Neuronal stem cell (in vitro differentiated cells): ENCODE data around the gene RTN4RL2.

Experiments used
- DNase-seq: peaks from one replicate; pipeline ENCODE4 v3.0.0-alpha.2; 2013; ENCODE audit warnings: low spot score
- H2AFZ ChIP-seq: one replicate; pipeline ENCODE4 v1.6.1; 2013; ENCODE audit warnings: mild to moderate bottlenecking, low read length, inconsistent platforms
- H2AK5ac ChIP-seq: 2 replicates; pipeline ENCODE4 v1.6.1; 2013; ENCODE audit warnings: low read depth, mild to moderate bottlenecking, inconsistent platforms, low read length, moderate library complexity, mixed read lengths
- H2BK120ac ChIP-seq: 2 replicates; pipeline ENCODE4 v1.6.1; 2013; ENCODE audit warnings: low read depth, mild to moderate bottlenecking, inconsistent platforms, low read length, moderate library complexity, mixed read lengths
- H2BK12ac ChIP-seq: one replicate; pipeline ENCODE4 v1.6.1; 2013; ENCODE audit warnings: low read length, inconsistent platforms
- H2BK15ac ChIP-seq: 2 replicates; pipeline ENCODE4 v1.6.1; 2013; ENCODE audit warnings: mild to moderate bottlenecking, low read length, inconsistent platforms, mixed read lengths
- H2BK5ac ChIP-seq: one replicate; pipeline ENCODE4 v1.6.1; 2013; ENCODE audit warnings: inconsistent platforms, mild to moderate bottlenecking, low read length, moderate library complexity
- H3K14ac ChIP-seq: one replicate; pipeline ENCODE4 v1.6.1; 2013; ENCODE audit warnings: low read length, inconsistent platforms
- H3K18ac ChIP-seq: 2 replicates; pipeline ENCODE4 v1.6.1; 2013; ENCODE audit warnings: low read length, inconsistent platforms
- H3K23ac ChIP-seq: 2 replicates; pipeline ENCODE4 v1.6.1; 2013; ENCODE audit warnings: low read depth, mild to moderate bottlenecking, mixed read lengths, low read length, inconsistent platforms; ENCODE audit not compliant: poor library complexity
- H3K27ac ChIP-seq: replicated peaks from 3 replicates; pipeline ENCODE4 v1.5.1; 2013; ENCODE audit warnings: low read length, inconsistent platforms
- H3K27me3 ChIP-seq, 3 experiments: 2 replicates each; pipeline ENCODE4 v1.6.1; 2013; ENCODE audit warnings: low read length in 3 of 3, mild to moderate bottlenecking in 2 of 3, inconsistent platforms in 1 of 3, low read depth in 1 of 3, mixed read lengths in 1 of 3, moderate library complexity in 1 of 3; ENCODE audit not compliant: control insufficient read depth in 3 of 3, insufficient read depth in 3 of 3
- H3K36me3 ChIP-seq, 2 donors: replicated peaks in 1 of 2; 2 replicates each; pipeline ENCODE4 v1.6.1; 2013; ENCODE audit warnings: low read length in 2 of 2; ENCODE audit not compliant: control insufficient read depth in 2 of 2, insufficient read depth in 2 of 2
- H3K4ac ChIP-seq: 2 replicates; pipeline ENCODE4 v1.6.1; 2013; ENCODE audit warnings: inconsistent platforms, mild to moderate bottlenecking, low read length, moderate library complexity
- H3K4me1 ChIP-seq, 2 donors: 1 replicate in 1 of 2; 2 replicates in 1 of 2; pipeline ENCODE4 v1.6.1; 2013; ENCODE audit warnings: low read length in 2 of 2, low read depth in 1 of 2; ENCODE audit not compliant: control insufficient read depth in 2 of 2, insufficient read depth in 1 of 2
- H3K4me2 ChIP-seq: one replicate; pipeline ENCODE4 v1.6.1; 2013; ENCODE audit warnings: mild to moderate bottlenecking, low read length, inconsistent platforms; ENCODE audit not compliant: insufficient read depth, poor library complexity, severe bottlenecking
- H3K4me3 ChIP-seq, 2 donors: 2 replicates each; pipeline ENCODE4 v1.5.1; 2013; ENCODE audit warnings: low read length in 2 of 2, mild to moderate bottlenecking in 2 of 2, inconsistent platforms in 1 of 2, moderate library complexity in 1 of 2
- H3K79me1 ChIP-seq: one replicate; pipeline ENCODE4 v1.6.1; 2013; ENCODE audit warnings: low read depth, mild to moderate bottlenecking, inconsistent platforms, low read length, moderate library complexity
- H3K9ac ChIP-seq: one replicate; pipeline ENCODE4 v1.6.1; 2013; ENCODE audit warnings: mild to moderate bottlenecking, low read depth, low read length, inconsistent platforms; ENCODE audit not compliant: poor library complexity
- H3K9me3 ChIP-seq, 2 donors: replicated peaks in 1 of 2; 2 replicates each; pipeline versions ENCODE3 to v1.6.1; 2013; ENCODE audit warnings: low read length in 2 of 2, mild to moderate bottlenecking in 2 of 2, inconsistent platforms in 1 of 2, low read depth in 1 of 2, mixed read lengths in 1 of 2, moderate library complexity in 1 of 2; ENCODE audit not compliant: control insufficient read depth in 2 of 2, insufficient read depth in 1 of 2
- H4K8ac ChIP-seq: one replicate; pipeline ENCODE4 v1.6.1; 2013; ENCODE audit warnings: low read depth, mild to moderate bottlenecking, inconsistent platforms, low read length, moderate library complexity
- H4K91ac ChIP-seq: one replicate; pipeline ENCODE4 v1.6.1; 2013; ENCODE audit warnings: low read length, low read depth, mild to moderate bottlenecking, inconsistent platforms; ENCODE audit not compliant: poor library complexity
- WGBS, 2 donors: extraction: QIAGEN DNeasy Blood & Tissue Kit; methylation state at CpG; one replicate each; pipeline ENCODE4 v1.1.7; 2013; ENCODE audit warnings: missing lambda C conversion rate in 2 of 2, mixed read lengths in 1 of 2; ENCODE audit not compliant: insufficient read length in 2 of 2, insufficient replicate concordance in 1 of 2; ENCODE audit errors: extremely low coverage in 2 of 2; 5-methylcytosine and 5-hydroxymethylcytosine counted together

Gene RTN4RL2

DNA sequence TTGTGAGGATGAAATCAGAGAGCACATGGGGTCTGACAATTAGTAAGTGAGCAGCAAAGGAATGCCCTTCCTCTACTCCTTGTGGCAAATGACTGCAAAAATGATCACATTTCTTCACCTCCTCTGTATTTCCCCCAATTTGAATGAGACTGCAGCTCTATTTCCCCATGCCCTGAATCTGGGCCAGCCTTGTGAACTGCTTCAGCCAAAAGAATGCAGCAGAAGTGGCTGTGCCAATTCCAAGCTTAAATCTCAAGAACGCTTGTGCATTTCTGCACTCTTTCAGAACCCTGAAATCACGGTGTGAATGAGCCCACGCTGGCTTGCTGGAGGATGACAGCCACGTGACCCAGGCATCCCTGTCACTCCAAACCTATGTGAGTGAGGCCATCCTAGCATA, 43.3 kb upstream of the RTN4RL2 start:
- Histone ChIP-seq H3K18ac (no peak overlapping the region), H2BK120ac (no peak overlapping the region), H3K4ac (no peak overlapping the region), H2BK12ac (no peak overlapping the region), H3K27ac (no peak overlapping the region), H3K36me3 (peaks cover 22 to 71% of the 10 kb centered on the region in 2 donors), H3K4me1 (no peaks in the 10 kb centered on the region), H3K4me2 (no peak overlapping the region), H3K14ac (no peak overlapping the region), H3K9ac (no peak overlapping the region), H2BK5ac (no peak overlapping the region), H2AFZ (no peak overlapping the region), H3K4me3 (no peak overlapping the region), H3K79me1 (no peaks in the 10 kb centered on the region), H3K9me3 (no peaks in the 10 kb centered on the region), H3K23ac (no peak overlapping the region), H2BK15ac (no peak overlapping the region), H2AK5ac (no peak overlapping the region), H4K8ac (no peak overlapping the region), H4K91ac (peak overlapping the region; percentile 57), H3K27me3 (no peaks in the 10 kb centered on the region)
- no CpG with 5 or more reads among the region's 4 CpGs for WGBS, 2 donors
- DNase-seq = no peak

DNA sequence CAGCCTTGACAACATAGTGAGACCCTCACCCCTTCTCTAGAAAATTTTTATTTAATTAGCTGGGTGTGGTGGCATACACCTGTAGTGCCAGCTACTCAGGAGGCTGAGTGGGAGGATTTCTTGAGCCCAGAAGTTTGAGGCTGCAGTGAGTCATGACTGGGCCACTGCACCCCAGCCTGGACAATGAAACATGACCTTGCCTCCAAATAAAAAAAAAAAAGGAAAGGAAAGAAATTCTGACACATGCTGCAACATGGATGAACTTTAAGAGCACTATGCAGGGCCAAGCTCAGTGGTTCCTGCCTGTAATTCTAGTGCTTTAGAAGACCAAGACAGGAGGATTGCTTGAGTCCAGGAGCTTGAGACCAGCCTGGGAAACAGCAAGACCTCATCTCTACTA, 42.2 kb upstream of the RTN4RL2 start:
- Histone ChIP-seq H2AK5ac (no peak overlapping the region), H3K4ac (no peak overlapping the region), H3K79me1 (no peaks in the 10 kb centered on the region), H2BK15ac (no peak overlapping the region), H3K36me3 (peaks cover 22 to 70% of the 10 kb centered on the region in 2 donors), H3K27ac (no peak overlapping the region), H3K4me1 (no peaks in the 10 kb centered on the region), H3K4me3 (no peak overlapping the region), H3K14ac (no peak overlapping the region), H3K9ac (no peak overlapping the region), H3K18ac (no peak overlapping the region), H3K27me3 (no peaks in the 10 kb centered on the region), H4K91ac (no peak overlapping the region), H3K23ac (no peak overlapping the region), H3K9me3 (no peaks in the 10 kb centered on the region), H2BK12ac (no peak overlapping the region), H2BK120ac (no peak overlapping the region), H2AFZ (no peak overlapping the region), H4K8ac (no peak overlapping the region), H3K4me2 (no peak overlapping the region), H2BK5ac (no peak overlapping the region)
- DNase-seq = no peak

DNA sequence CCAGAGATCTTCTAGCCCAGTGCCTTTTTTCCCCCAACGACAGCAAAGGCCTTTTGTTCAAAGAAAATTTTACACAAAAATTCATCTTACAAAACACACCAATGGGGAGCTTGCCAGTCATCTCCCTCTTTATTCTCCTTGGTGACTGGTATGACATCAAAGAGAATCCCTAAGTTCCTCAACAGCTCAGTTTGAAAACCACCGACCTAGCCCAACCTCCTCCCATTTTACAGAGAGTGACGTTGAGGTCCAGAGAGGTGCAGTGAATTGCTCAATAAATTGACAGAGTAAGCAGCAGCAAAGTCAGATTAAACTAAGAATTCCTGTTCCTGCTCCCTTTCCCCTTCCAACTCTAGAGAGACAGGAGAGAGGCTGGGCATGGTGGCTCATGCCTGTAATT, 41.2 kb upstream of the RTN4RL2 start:
- H3K9me3 ChIP-seq = no peaks in the 10 kb centered on the region
- H4K8ac ChIP-seq = no peak overlapping the region
- no peak overlapping the region for H3K27ac ChIP-seq
- no peak overlapping the region for H3K4me2 ChIP-seq
- H3K18ac ChIP-seq = no peak overlapping the region
- H3K14ac ChIP-seq = no peak overlapping the region
- no peak overlapping the region for H2AFZ ChIP-seq
- no peak overlapping the region for H2BK120ac ChIP-seq
- H2BK15ac ChIP-seq = no peak overlapping the region
- H3K4ac ChIP-seq = no peak overlapping the region
- no peak overlapping the region for H2AK5ac ChIP-seq
- no peak overlapping the region for H3K4me3 ChIP-seq
- H4K91ac ChIP-seq = no peak overlapping the region
- no peak overlapping the region for H3K23ac ChIP-seq
- H3K27me3 ChIP-seq = no peaks in the 10 kb centered on the region
- H2BK12ac ChIP-seq = no peak overlapping the region
- no peak overlapping the region for H3K9ac ChIP-seq
- no peaks in the 10 kb centered on the region for H3K79me1 ChIP-seq
- no peak overlapping the region for H2BK5ac ChIP-seq
- H3K4me1 ChIP-seq = no peaks in the 10 kb centered on the region
- H3K36me3 ChIP-seq = peaks cover 17 to 67% of the 10 kb centered on the region in 2 donors
- no peak for DNase-seq
- no CpG with 5 or more reads among the region's 3 CpGs for WGBS, 2 donors

DNA sequence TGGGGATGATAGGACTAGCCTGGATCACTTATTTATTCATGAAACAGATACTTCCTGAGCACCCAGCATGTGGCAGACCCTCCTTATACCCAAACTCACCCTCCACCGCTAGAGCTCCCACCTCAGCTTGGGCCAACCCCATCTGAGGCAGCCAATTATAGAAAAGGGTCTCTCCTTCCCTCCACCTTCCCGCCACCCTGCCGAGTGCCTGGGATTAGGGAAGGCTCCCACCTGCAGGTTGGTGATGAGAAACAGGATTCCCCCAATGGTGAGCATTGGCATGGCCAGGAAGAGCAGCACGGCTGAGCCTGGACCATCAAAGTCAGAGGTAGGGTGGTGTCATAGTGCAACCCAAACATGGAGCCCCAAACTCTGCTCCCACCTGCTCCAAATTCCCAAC, 39.3 kb upstream of the RTN4RL2 start:
- Histone ChIP-seq H2BK15ac (no peak overlapping the region), H2BK120ac (no peak overlapping the region), H4K91ac (no peak overlapping the region), H3K4me2 (no peak overlapping the region), H4K8ac (no peak overlapping the region), H2BK12ac (no peak overlapping the region), H3K14ac (no peak overlapping the region), H3K4me1 (peaks cover under 1 to 10% of the 10 kb centered on the region in 2 donors), H3K9me3 (no peaks in the 10 kb centered on the region), H2BK5ac (no peak overlapping the region), H3K4ac (no peak overlapping the region), H3K36me3 (peaks cover 10 to 64% of the 10 kb centered on the region in 2 donors), H3K4me3 (no peak overlapping the region), H2AK5ac (no peak overlapping the region), H3K79me1 (no peaks in the 10 kb centered on the region), H3K23ac (no peak overlapping the region), H3K9ac (no peak overlapping the region), H2AFZ (no peak overlapping the region), H3K18ac (no peak overlapping the region), H3K27ac (no peak overlapping the region), H3K27me3 (no peaks in the 10 kb centered on the region)
- no peak for DNase-seq
- WGBS, 2 donors = no CpG with 5 or more reads among the region's 4 CpGs
